ENCODE data around the gene SLC5A8.

GRCh38 chr12:101116911-101117310, 93.1 kb downstream of the SLC5A8 start:
- no peak for TF ChIP-seq CTCF (IDR thresholded peaks at IDR 0.05)
- TF ChIP-seq POLR2A (IDR thresholded peaks at IDR 0.05), result no peak
